CD4-positive, alpha-beta T cell treated with Interleukin-4 for 1 hour (primary cell): ENCODE results near the gene RRAGD.

ENCODE experiments used
- DNase-seq, 2 donors: peaks; one replicate each; pipeline ENCODE4 v3.0.0-alpha.2; 2020 to 2022

Gene RRAGD

GRCh38 chr6:89339565-89339964, 72.5 kb downstream of the RRAGD start:
- no peak for DNase-seq

GRCh38 chr6:89335164-89335563, 76.9 kb downstream of the RRAGD start:
- DNase-seq = no peak

GRCh38 chr6:89330910-89331309, 81.2 kb downstream of the RRAGD start:
- no peak for DNase-seq

GRCh38 chr6:89328976-89329375, 83.1 kb downstream of the RRAGD start:
- no peak for DNase-seq

GRCh38 chr6:89324304-89324703, 87.8 kb downstream of the RRAGD start:
- no peak for DNase-seq

GRCh38 chr6:89323511-89323971, 88.5 kb downstream of the RRAGD start:
- no peak for DNase-seq

GRCh38 chr6:89321131-89321970, 90.7 kb downstream of the RRAGD start:
- DNase-seq = peak; percentile 5 to 52

- no peak for DNase-seq
Observed at GRCh38 chr6:89320012-89320559, 92.0 kb downstream of the RRAGD start.

GRCh38 chr6:89317067-89317466, 95.0 kb downstream of the RRAGD start:
- no peak for DNase-seq

- no peak for DNase-seq
Observed at GRCh38 chr6:89315249-89315885, 96.7 kb downstream of the RRAGD start, which contains the start of gene GABRR2. Gene GABRR2 (minus strand): TSS chr6:89315299. CDS start chr6:89315165, 134 bp downstream.

GRCh38 chr6:89314692-89315091, 97.4 kb downstream of the RRAGD start:
- no peak for DNase-seq
